Activated naive CD8-positive, alpha-beta T cell (primary cell): ENCODE results near the gene LRMDA.

Source experiments
- H3K27ac Mint-ChIP-seq: one replicate; pipeline ENCODE4 v1.8.0; 2021; ENCODE audit warnings: mixed read lengths
- H3K27me3 Mint-ChIP-seq: one replicate; pipeline ENCODE4 v1.8.0; 2021; ENCODE audit warnings: mixed read lengths
- H3K36me3 Mint-ChIP-seq: one replicate; pipeline ENCODE4 v1.8.0; 2021; ENCODE audit warnings: mixed read lengths
- H3K4me1 Mint-ChIP-seq: one replicate; pipeline ENCODE4 v1.8.0; 2021; ENCODE audit warnings: low read depth, mixed read lengths
- H3K4me3 Mint-ChIP-seq: one replicate; pipeline ENCODE4 v1.8.0; 2021; ENCODE audit warnings: mild to moderate bottlenecking, mixed read lengths
- H3K9me3 Mint-ChIP-seq: one replicate; pipeline ENCODE4 v1.8.0; 2021; ENCODE audit warnings: low read depth, mixed read lengths

The LRMDA gene

GRCh38 chr10:75399461-75400162, 31.8 kb upstream of the LRMDA start:
- Mint-ChIP-seq H3K27ac (no peak overlapping the region), H3K36me3 (no peaks in the 10 kb centered on the region), H3K4me1 (peaks cover 30% of the 10 kb centered on the region), H3K9me3 (no peaks in the 10 kb centered on the region), H3K27me3 (peaks cover 28% of the 10 kb centered on the region), H3K4me3 (peak overlapping the region; percentile 80)

- Mint-ChIP-seq H3K36me3 (no peaks in the 10 kb centered on the region), H3K4me3 (peak overlapping the region; percentile 80), H3K27ac (no peak overlapping the region), H3K9me3 (no peaks in the 10 kb centered on the region), H3K4me1 (peaks cover 26% of the 10 kb centered on the region), H3K27me3 (peaks cover 23% of the 10 kb centered on the region)
These were observed 31.2 kb upstream of the LRMDA start for GRCh38 chr10:75400163-75400770.

GRCh38 chr10:75400771-75401568, 30.5 kb upstream of the LRMDA start:
- Mint-ChIP-seq H3K4me3 (peak overlapping the region; percentile 80), H3K36me3 (no peaks in the 10 kb centered on the region), H3K27ac (no peak overlapping the region), H3K27me3 (peaks cover 27% of the 10 kb centered on the region), H3K4me1 (peaks cover 25% of the 10 kb centered on the region), H3K9me3 (no peaks in the 10 kb centered on the region)

GRCh38 chr10:75401569-75402485, 29.6 kb upstream of the LRMDA start, which contains the start of gene ZNF503:
Gene ZNF503 (minus strand): TSS chr10:75401764. CDS start chr10:75401419, 345 bp downstream.
- Mint-ChIP-seq H3K4me3 (peak within 1 kb of the TSS; percentile 86), H3K4me1 (peaks cover 25% of the 10 kb centered on the region), H3K27me3 (peaks cover 32% of the 10 kb centered on the region), H3K36me3 (no peaks in the 10 kb centered on the region), H3K27ac (no peak within 1 kb of the TSS), H3K9me3 (no peaks in the 10 kb centered on the region)

- no peak overlapping the region for H3K27ac Mint-ChIP-seq
- peaks cover 29% of the 10 kb centered on the region for H3K27me3 Mint-ChIP-seq
- no peaks in the 10 kb centered on the region for H3K9me3 Mint-ChIP-seq
- peak overlapping the region; percentile 86 for H3K4me3 Mint-ChIP-seq
- peaks cover 28% of the 10 kb centered on the region for H3K4me1 Mint-ChIP-seq
- no peaks in the 10 kb centered on the region for H3K36me3 Mint-ChIP-seq
These were observed 28.8 kb upstream of the LRMDA start for GRCh38 chr10:75402486-75403143.

GRCh38 chr10:75403144-75403938, 28.1 kb upstream of the LRMDA start:
- Mint-ChIP-seq H3K4me3 (peak overlapping the region; percentile 86), H3K4me1 (peaks cover 32% of the 10 kb centered on the region), H3K9me3 (no peaks in the 10 kb centered on the region), H3K27ac (no peak overlapping the region), H3K27me3 (peaks cover 24% of the 10 kb centered on the region), H3K36me3 (no peaks in the 10 kb centered on the region)

- Mint-ChIP-seq H3K27ac (no peak overlapping the region), H3K27me3 (peaks cover 24% of the 10 kb centered on the region), H3K36me3 (no peaks in the 10 kb centered on the region), H3K4me3 (peak overlapping the region; percentile 59), H3K9me3 (no peaks in the 10 kb centered on the region), H3K4me1 (peaks cover 35% of the 10 kb centered on the region)
These were observed 27.2 kb upstream of the LRMDA start for GRCh38 chr10:75403939-75404814.

- peaks cover 27% of the 10 kb centered on the region for H3K27me3 Mint-ChIP-seq
- H3K4me1 Mint-ChIP-seq, result peaks cover 38% of the 10 kb centered on the region
- H3K9me3 Mint-ChIP-seq, result no peaks in the 10 kb centered on the region
- H3K27ac Mint-ChIP-seq, result no peak overlapping the region
- H3K4me3 Mint-ChIP-seq, result no peak overlapping the region
- no peaks in the 10 kb centered on the region for H3K36me3 Mint-ChIP-seq
These were observed 26.4 kb upstream of the LRMDA start for GRCh38 chr10:75404815-75405597.

GRCh38 chr10:75405598-75406461, 25.6 kb upstream of the LRMDA start:
- Mint-ChIP-seq H3K4me1 (peaks cover 36% of the 10 kb centered on the region), H3K27ac (no peak overlapping the region)

GRCh38 chr10:75406462-75407223, 24.8 kb upstream of the LRMDA start:
- Mint-ChIP-seq H3K4me3 (peak overlapping the region; percentile 73), H3K27me3 (peaks cover 36% of the 10 kb centered on the region), H3K27ac (no peak overlapping the region), H3K36me3 (no peaks in the 10 kb centered on the region), H3K4me1 (peaks cover 36% of the 10 kb centered on the region), H3K9me3 (no peaks in the 10 kb centered on the region)

More at GRCh38 chr10:75405598-75406461, 25.6 kb upstream of the LRMDA start:
- H3K4me3 Mint-ChIP-seq, result no peak overlapping the region
- peaks cover 29% of the 10 kb centered on the region for H3K27me3 Mint-ChIP-seq
- no peaks in the 10 kb centered on the region for H3K36me3 Mint-ChIP-seq
- no peaks in the 10 kb centered on the region for H3K9me3 Mint-ChIP-seq

- no peak overlapping the region for H3K27ac Mint-ChIP-seq
- H3K27me3 Mint-ChIP-seq, result peaks cover 36% of the 10 kb centered on the region
- H3K4me3 Mint-ChIP-seq, result peak overlapping the region; percentile 73
- peaks cover 34% of the 10 kb centered on the region for H3K4me1 Mint-ChIP-seq
- H3K9me3 Mint-ChIP-seq, result no peaks in the 10 kb centered on the region
- no peaks in the 10 kb centered on the region for H3K36me3 Mint-ChIP-seq
These were observed 24.2 kb upstream of the LRMDA start for GRCh38 chr10:75407224-75407712.
